Stimulated activated CD4-positive, alpha-beta T cell treated with anti-CD3 and anti-CD28 coated beads, Interleukin-15, amount 100 ng/mL, for 1 hour (primary cell): ENCODE measurements around the gene KRT2.

Experiments
- DNase-seq, 2 donors: peaks; one replicate each; pipeline ENCODE4 v3.0.0-alpha.2; 2020; ENCODE audit warnings: low read depth in 1 of 2, low spot score in 1 of 2

Gene KRT2

GRCh38 chr12:52667509-52667908 lies 15.5 kb upstream of the KRT2 start:
- DNase-seq, result no peak

DNA sequence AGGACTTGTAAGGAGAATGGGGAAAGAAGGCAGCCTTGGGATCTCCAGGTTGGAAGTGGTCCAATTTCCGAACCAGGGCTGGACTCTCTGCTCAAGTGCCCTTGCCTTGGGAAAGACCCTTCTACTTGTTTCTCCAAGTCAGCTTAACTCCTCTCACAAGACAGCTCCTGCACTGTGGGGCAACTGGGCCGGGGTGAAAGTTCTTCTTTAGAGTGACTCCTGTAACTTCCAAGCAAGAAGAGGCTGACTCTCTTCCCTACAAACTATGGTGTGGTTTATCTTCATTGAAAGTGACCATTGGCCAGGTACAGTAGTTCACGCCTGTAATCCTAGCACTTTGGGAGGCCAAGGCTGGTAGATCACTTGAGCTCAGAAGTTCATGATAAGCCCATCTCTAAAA lies 14.5 kb upstream of the KRT2 start:
- no peak for DNase-seq

DNA sequence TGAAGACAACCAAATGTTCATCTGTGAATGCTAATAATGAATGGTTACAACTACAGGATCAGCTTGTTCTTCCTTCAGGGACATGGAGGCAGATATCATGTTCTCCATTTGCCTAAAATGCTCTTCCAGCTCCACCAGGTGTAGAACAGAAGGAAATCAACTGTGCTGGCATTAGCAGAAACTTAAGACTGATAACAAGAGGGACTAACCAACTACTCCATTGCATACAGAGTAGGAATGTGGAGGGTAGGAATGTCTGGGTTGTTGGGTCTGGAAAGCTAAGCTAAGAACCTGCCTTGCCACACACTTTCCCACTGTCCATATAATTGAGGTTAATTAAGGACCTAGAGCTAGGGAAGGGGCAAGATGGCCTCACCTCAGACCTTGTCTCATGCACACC lies 11.4 kb upstream of the KRT2 start:
- DNase-seq, result no peak

- DNase-seq, result no peak
Measured at GRCh38 chr12:52662918-52663229, 10.9 kb upstream of the KRT2 start.

DNA sequence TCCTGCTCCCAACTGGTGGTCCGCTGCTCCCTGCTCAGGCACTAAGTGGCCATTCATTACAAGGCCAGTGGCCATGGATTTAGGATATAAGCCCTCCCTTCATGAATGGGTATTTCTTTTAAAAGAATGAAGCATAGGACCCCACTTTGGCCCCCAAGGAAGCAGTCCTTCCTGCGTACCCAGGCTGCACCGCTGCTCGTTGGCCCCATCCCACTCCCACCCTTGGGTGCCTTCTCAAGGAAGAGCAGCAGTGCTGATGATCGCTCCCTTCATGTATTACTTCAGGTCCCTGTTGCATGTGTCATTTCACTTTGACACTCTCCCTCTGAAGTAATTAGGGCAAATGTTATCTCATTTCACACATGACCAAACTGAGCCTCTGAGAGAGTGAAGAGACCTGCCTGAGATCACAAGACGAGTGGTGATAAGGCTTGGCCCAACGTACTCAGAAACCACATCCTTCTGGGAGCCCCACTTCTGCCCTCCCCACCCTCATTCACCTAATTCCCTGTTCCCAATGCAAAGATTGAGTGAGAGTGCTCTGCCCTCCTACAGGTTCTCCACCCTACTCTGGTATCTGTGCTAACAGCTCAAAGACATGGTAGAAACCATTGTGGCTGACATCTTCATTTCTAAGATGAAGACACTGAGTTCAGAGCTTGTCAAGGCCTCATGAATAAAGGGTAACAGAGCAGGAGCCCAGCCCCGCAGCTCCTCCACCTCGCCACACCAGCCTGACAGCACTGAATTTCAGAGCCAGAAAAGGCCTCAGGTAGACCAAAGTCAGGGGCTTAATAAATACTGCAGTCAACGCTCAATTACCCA lies 10.3 kb upstream of the KRT2 start:
- DNase-seq, result no peak

- DNase-seq, result no peak
Measured at GRCh38 chr12:52661668-52662067, 9.7 kb upstream of the KRT2 start.

DNA sequence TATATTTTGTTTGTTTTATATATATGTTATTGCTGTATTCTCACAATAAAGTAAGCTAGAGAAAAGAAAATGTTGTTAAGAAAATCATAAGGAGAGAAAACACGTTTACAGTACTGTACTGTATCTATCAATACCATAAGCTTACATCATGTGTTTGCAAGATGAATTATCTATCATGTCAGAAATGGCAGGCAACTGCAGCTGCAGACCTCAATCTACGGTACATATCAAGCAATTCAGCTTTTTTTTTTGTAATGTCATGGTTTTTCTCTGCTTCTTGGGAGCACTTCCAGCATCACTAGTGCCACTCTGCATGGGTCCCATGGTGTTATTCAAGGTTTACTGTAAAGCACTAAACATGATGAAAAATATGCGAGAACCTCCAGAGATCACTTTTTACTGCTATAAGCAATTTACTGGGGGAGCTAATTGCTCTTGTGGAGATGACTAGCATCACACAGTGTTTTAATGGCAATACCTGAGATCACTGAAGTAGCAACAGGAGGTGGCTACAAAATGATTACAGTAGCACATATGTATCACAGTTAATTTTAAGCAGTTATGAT lies 9.0 kb upstream of the KRT2 start:
- DNase-seq, result no peak

DNA sequence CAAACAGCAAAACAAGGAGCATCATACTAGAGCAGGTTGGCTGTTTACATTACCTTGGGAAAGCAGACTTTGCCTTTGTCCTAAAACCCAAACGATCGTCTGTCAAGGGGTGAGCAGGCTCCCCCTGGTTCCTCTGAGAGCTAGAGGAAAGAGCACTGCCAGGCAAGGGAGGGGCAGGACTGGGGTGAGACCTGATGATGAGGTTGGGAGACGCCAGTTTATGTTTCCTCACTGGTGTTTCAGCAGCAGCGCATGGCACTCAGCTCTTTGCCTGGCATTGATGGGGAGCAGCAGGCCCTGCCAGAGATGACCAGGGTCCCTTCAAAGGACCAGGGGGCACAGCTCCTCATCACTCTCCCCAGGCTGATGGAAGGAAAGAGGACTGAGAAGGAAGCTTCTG lies 7.9 kb upstream of the KRT2 start:
- no peak for DNase-seq

DNA sequence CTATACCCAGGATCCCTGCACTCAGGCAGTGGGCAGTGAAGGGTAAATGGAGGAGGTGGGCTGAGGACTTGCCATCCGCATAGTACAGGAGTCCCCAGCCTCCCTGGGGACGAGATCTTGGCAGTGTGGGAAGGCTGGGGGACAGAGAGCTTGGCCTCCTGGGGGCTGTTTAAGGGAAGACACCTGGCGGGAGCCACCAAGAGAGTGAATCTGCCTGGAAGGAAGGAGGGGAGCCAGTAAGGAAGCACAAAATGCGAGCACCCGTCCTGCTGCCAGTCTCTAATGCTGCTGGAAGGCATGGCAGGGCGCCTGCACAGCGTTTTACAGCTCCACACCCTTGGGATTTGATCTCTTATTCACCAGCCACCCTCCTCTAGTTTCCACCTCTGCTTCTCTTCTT lies 7.4 kb upstream of the KRT2 start:
- no peak for DNase-seq

GRCh38 chr12:52658196-52658595 lies 6.2 kb upstream of the KRT2 start:
- DNase-seq, result no peak

DNA sequence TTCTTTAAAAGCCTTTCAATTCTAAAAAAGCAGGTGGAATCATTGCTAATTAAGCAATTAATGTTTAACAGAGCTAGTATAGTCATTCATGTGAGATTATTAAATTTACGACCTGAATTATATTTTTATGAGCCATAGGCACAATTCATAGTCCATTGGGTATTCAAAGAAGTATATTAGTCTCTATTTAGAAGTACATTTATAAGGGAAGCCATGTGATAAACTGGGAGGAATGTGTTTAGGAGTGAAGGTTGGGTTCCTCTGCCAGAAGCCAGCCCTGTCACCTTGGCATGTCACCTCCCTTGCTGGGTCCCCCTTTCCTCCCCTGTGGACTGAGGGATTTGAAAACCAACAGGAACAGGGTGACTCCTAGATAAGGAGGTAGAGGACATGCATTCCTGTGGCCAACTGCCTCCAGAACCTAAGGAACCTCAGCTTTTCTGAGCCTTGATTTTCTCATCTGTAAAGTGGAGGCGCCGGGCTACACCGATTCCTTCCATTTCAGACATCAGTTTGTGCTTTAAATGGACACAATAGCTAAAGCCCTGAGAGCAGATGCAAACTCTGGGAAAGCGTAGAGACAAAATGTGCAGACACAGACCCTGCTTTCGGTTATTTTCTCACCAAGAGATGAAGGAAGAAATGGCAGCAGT lies 5.4 kb upstream of the KRT2 start:
- DNase-seq, result no peak

DNA sequence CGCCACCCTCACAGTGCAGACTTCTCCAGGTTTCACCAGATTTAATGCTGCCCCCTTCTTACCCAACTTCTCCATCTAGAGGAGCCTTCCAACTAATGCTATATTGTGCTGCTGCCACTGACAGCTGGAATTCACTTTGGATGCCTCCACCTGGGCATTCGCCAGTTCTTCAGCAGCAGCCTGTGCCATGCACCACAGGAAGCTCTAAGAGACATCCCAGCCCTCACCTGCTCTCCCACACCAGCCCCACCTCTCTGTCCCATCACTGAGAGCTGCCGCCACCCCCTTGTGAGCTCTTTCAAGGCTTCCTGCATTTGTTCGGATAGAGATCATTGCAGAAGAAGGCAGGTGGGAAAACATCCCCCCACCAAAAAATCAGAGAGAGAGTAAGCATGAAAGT lies 4.6 kb upstream of the KRT2 start:
- no peak for DNase-seq

DNA sequence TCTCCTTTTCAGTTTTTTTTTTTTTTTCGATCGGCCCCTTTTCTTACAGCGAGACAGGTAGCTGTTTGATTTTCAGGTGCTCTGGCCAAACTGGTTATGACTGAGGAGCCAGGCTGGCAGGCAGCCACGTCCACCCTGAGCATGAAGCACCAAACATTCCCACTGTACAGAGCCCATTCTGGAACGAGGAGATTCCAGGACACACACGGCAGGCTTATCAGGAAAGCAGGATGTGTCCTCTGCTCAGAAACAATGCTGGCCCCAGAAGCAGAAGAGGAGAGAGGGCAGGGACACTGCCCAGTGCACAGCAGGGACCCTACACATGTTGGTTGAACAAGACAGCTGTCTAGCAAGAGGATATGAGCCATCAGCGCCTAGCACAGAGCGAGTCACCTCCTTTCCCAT lies 3.7 kb upstream of the KRT2 start:
- DNase-seq, result no peak

GRCh38 chr12:52655251-52655650 lies 3.2 kb upstream of the KRT2 start:
- no peak for DNase-seq

- no peak for DNase-seq
Measured at GRCh38 chr12:52650520-52651081, 1.4 kb downstream of the KRT2 start.

DNA sequence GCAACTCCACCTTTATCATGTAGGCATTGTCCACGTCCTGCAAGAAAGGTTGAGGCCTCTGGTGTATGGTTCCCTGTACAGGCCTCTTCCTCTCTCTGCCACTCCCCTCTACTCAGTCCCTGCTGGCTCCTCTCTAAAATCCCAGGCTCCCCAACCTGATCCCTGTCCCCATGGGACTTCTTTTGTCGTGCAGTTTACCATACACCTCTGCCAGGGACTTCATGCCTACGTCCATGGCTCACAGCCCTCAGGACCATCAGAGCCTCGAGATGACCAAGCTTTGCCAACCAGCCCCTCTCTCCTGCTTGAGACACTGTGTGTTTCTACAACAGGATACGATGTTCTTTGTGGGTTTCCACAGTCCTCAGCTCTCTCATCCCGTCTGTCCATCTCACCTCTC lies 2.9 kb downstream of the KRT2 start:
- no peak for DNase-seq

DNA sequence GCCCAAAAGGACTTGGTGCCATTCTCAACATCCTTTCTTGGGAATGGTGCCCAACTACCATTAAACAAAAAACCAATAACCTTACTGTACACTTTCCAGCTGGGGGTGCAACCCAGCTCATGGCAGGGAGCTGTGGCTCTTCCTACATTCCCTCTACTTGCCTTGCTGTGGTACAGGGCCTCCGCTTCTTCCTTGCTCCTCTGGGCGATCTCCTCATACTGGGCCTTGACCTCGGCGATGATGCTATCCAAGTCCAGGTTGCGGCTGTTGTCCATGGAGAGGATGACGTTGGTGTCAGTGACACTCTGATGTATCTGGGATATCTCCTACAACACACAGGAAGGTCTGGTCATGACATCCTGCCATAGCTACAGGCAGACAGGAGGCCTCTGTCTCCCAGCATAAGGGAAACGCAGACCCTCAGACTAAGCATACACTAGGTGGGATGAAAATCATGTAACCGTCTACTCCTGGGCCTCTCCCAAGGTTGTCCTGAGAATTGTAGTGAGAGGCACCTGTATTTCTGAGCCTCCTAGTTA lies 3.9 kb downstream of the KRT2 start:
- DNase-seq, result no peak

DNA sequence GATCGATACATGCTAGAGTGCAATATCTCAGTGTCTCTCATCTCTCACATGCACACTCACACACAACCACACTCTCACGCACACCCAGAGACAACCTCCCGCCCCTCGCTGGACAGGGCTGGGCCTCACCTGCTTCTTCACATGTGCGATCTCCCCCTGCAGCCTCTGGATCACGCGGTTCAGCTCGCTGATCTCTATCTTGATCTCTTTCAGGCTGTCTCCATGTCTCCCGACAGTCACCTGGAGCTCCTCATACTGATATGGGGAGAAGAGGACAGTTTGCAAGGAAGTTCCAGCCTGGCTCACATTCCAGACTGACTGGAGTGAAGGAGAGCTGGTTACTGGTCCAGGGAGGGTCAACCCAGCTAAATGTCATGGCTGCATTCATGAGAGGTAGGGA lies 4.4 kb downstream of the KRT2 start:
- DNase-seq, result no peak

DNA sequence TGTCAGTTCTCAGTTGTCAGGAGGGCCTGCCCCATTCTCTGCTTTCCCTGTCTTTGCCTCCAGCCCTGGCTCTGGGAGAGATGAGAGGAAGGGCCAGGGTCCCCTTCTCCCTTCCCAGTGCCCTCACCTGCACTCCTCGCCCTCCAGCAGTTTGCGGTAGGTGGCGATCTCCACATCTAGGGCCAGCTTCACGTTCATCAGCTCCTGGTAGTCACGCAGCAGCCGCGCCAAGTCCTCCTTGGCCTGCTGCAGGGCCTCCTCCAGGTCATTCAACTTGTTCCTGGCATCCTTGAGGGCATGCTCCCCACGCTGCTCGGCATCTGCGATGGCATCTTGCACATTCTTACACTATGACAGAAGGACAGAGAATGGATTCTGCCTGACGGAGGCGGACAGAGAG lies 5.4 kb downstream of the KRT2 start:
- no peak for DNase-seq

DNA sequence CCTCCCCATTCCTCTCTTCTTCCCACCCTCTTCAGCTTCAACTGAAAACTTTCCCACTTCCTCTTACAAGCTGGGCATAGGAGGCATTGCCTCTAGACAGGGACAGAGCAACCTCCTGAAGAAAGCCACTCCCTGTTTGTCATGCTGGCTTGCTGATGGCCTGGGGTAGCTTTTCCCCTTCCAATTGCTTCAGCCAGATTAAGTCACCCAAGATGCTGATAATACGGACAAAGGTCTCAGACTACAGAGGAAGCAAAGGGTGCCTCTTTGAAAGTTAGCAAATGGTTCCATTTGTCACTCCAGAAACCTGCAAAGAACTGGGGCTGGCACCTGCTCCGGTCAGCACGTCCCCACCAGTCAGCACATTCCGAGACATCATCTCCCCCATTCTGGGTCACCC lies 6.0 kb downstream of the KRT2 start:
- no peak for DNase-seq

GRCh38 chr12:52645120-52645761 lies 6.8 kb downstream of the KRT2 start:
- DNase-seq, result no peak

GRCh38 chr12:52644078-52644415 lies 8.0 kb downstream of the KRT2 start:
- DNase-seq, result no peak
